NB4 (cell line): ENCODE measurements around the gene LIPH.

ENCODE experiments used
- MYC ChIP-seq: IDR thresholded peaks from 2 replicates; pipeline ENCODE4 v1.6.1; 2011; ENCODE audit warnings: low read depth, low read length
- POLR2A ChIP-seq: IDR thresholded peaks from 2 replicates; pipeline ENCODE4 v1.6.1; 2011; ENCODE audit warnings: mild to moderate bottlenecking; ENCODE audit not compliant: insufficient read length; ENCODE audit errors: extremely low read depth
- TF ChIP-seq, protein P1 (sequence below): IDR thresholded peaks from one replicate; pipeline ENCODE4 v1.5.1; 2012; ENCODE audit warnings: low read depth, low read length
- TF ChIP-seq, protein P2 (sequence below): IDR thresholded peaks from 2 replicates; pipeline ENCODE4 v1.6.1; 2011; ENCODE audit warnings: low read depth, low read length

DNA sequence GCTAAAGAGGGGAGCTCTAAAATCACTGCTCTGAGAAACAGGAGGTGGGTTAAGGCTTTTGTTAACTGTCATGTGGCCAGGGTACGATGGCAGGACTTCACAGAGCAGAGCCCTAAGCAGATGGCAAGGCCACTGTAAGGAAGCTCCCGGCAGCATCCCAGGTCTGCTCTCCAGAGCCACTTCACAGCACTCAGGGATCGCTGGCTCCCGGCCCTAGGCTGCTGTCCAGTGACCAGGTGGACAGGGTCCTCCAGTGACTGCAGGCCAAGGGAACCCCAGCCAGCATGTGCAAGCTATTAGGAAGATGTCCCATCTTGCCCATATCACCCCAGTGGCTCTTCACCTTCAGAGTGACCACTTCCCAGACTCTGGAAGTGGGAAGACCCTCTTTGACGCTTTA, 63.9 kb downstream of the LIPH start:
- TF ChIP-seq, protein P1, sequence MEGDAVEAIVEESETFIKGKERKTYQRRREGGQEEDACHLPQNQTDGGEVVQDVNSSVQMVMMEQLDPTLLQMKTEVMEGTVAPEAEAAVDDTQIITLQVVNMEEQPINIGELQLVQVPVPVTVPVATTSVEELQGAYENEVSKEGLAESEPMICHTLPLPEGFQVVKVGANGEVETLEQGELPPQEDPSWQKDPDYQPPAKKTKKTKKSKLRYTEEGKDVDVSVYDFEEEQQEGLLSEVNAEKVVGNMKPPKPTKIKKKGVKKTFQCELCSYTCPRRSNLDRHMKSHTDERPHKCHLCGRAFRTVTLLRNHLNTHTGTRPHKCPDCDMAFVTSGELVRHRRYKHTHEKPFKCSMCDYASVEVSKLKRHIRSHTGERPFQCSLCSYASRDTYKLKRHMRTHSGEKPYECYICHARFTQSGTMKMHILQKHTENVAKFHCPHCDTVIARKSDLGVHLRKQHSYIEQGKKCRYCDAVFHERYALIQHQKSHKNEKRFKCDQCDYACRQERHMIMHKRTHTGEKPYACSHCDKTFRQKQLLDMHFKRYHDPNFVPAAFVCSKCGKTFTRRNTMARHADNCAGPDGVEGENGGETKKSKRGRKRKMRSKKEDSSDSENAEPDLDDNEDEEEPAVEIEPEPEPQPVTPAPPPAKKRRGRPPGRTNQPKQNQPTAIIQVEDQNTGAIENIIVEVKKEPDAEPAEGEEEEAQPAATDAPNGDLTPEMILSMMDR: no peak
- TF ChIP-seq POLR2A: no peak
- no peak for TF ChIP-seq MYC
- TF ChIP-seq, protein P2, sequence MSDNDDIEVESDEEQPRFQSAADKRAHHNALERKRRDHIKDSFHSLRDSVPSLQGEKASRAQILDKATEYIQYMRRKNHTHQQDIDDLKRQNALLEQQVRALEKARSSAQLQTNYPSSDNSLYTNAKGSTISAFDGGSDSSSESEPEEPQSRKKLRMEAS: no peak
